Keratinocyte (primary cell): Measurements from ENCODE around the gene MCM6. TPM values are rescaled to one million over a fixed set of nuclear protein-coding genes. Genes with fewer than 3 reads are reported as not detected.

Source experiments
- DNase-seq: peaks from one replicate; pipeline ENCODE4 v3.0.0-alpha.2; 2011; ENCODE audit warnings: low read depth, missing footprints, low spot score
- FAIRE-seq: peaks from 2 replicates; lab custom pipeline; 2011; peaks lifted over from hg19 to GRCh38; lab: Jason Lieb, UNC
- H2AFZ ChIP-seq: 2 replicates; pipeline ENCODE4 v1.6.0; 2012; ENCODE audit warnings: low read length, control low read depth, inconsistent platforms; ENCODE audit not compliant: control insufficient read depth
- H3K27ac ChIP-seq: 2 replicates; pipeline ENCODE4 v1.5.1; 2011; ENCODE audit warnings: low read length; ENCODE audit not compliant: control insufficient read depth, insufficient read depth
- H3K27me3 ChIP-seq: 3 replicates; pipeline ENCODE4 v1.6.0; 2011; ENCODE audit warnings: low read length; ENCODE audit not compliant: control insufficient read depth, insufficient read depth; ENCODE audit errors: extremely low read depth
- H3K36me3 ChIP-seq, 2 experiments: 2 replicates in 1 of 2; 3 replicates in 1 of 2; pipeline ENCODE4 v1.5.1; 2011; ENCODE audit warnings: low read length in 2 of 2, mild to moderate bottlenecking in 1 of 2; ENCODE audit not compliant: control insufficient read depth in 2 of 2, insufficient read depth in 2 of 2; ENCODE audit errors: extremely low read depth in 1 of 2
- H3K4me1 ChIP-seq: 3 replicates; pipeline ENCODE4 v1.5.1; 2011; ENCODE audit warnings: low read length; ENCODE audit not compliant: control insufficient read depth, insufficient read depth; ENCODE audit errors: extremely low read depth
- H3K4me2 ChIP-seq: 3 replicates; pipeline ENCODE4 v1.6.0; 2011; ENCODE audit warnings: low read depth, low read length; ENCODE audit not compliant: control insufficient read depth, insufficient read depth; ENCODE audit errors: extremely low read depth
- H3K4me3 ChIP-seq, 3 experiments: fragments of 200-600 bp in 1 of 3; sonication (generic) in 1 of 3; 2 replicates in 2 of 3; 3 replicates in 1 of 3; pipeline ENCODE4 v1.5.1; 2011 to 2016; ENCODE audit warnings: low read length in 3 of 3, mild to moderate bottlenecking in 3 of 3, control low read depth in 2 of 3, inconsistent platforms in 1 of 3, low read depth in 1 of 3, mixed read lengths in 1 of 3, mixed run types in 1 of 3, moderate library complexity in 1 of 3; ENCODE audit not compliant: control insufficient read depth in 2 of 3, insufficient read depth in 2 of 3; ENCODE audit errors: extremely low read depth in 1 of 3
- H3K79me2 ChIP-seq: 2 replicates; pipeline ENCODE4 v1.6.0; 2012; ENCODE audit warnings: low read length; ENCODE audit not compliant: control insufficient read depth, insufficient read depth
- H3K9ac ChIP-seq: 3 replicates; pipeline ENCODE4 v1.6.0; 2011; ENCODE audit warnings: low read length; ENCODE audit not compliant: control insufficient read depth, insufficient read depth; ENCODE audit errors: extremely low read depth
- H3K9me1 ChIP-seq: 3 replicates; pipeline ENCODE4 v1.6.0; 2011; ENCODE audit warnings: low read length; ENCODE audit not compliant: control insufficient read depth, insufficient read depth; ENCODE audit errors: extremely low read depth
- H3K9me3 ChIP-seq: 2 replicates; pipeline ENCODE4 v1.5.1; 2012; ENCODE audit warnings: low read depth, low read length; ENCODE audit not compliant: control insufficient read depth
- H4K20me1 ChIP-seq: 3 replicates; pipeline ENCODE4 v1.6.0; 2011; ENCODE audit warnings: low read length; ENCODE audit not compliant: control insufficient read depth, insufficient read depth; ENCODE audit errors: extremely low read depth
- EZH2 ChIP-seq: IDR thresholded peaks from one replicate; pipeline ENCODE4 v1.6.1; 2012; ENCODE audit warnings: inconsistent platforms, mild to moderate bottlenecking, low read length, moderate library complexity
- dilution Hi-C: fragments of 300-500 bp; cut with MboI; formaldehyde crosslinking; loops from one replicate; pipeline ENCODE4 v1.7.0; 2020; ENCODE audit warnings: low sequenced_read_pairs; ENCODE audit not compliant: extremely low pct_ligation_motif_present
- polyA plus RNA-seq, 5 experiments: library from polyadenylated mRNA; depleted of rRNA in 3 of 5; stranded (reverse) in 3 of 5; stranded (forward) in 1 of 5; unstranded in 1 of 5; fragments of >200 nt; gene quantifications; 1 replicate in 1 of 5; 2 replicates in 3 of 5; 3 replicates in 1 of 5; pipeline versions ENCODE4 v1.2.1 to v1.2.3, GENCODE V29; 2011 to 2012; ENCODE audit warnings: missing spikeins in 2 of 5, low read depth in 1 of 5, low replicate concordance in 1 of 5
- TF ChIP-seq, protein P1 (sequence below), 3 experiments: IDR thresholded peaks in 1 of 3; conservative IDR thresholded peaks in 1 of 3; optimal IDR thresholded peaks in 1 of 3; 2 replicates in 2 of 3; 3 replicates in 1 of 3; pipeline versions ENCODE3 to v1.5.1; 2011; ENCODE audit warnings: low read length in 3 of 3, mild to moderate bottlenecking in 3 of 3, moderate library complexity in 2 of 3, control low read depth in 1 of 3, inconsistent platforms in 1 of 3; ENCODE audit not compliant: insufficient read depth in 2 of 3; ENCODE audit errors: extremely low read depth in 1 of 3

Gene MCM6
- polyA plus RNA-seq, 1 donor (not counting 4 experiments of a cell fraction or from before 2014, with no cell fraction given) = 23.2 TPM

DNA sequence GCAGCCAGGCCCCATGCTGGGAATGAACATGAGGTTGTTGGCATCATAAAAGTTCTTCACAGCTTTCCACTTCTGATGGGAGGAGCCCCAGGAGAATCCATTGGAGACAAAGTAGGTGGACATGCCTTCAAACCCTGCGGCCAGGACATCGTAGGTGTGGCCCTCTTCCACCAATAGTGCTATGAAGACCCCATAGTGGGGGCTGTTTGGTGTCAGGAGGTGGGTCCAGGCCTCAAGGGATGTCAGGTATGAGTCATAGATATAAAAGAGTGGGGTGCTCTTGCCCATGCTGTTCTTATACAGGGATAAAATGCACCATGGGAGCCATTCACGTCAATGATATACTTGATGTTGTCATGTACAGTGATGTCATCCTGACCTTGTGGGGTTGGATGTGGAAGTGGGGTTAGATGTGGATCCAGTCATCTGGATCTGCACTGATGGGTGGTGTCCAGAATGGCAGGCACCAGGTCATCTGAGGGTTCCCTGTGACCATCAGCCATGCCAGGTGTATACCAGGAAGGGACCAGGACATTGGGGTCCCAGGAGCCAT lies 22.1 kb upstream of the MCM6 start:
- Histone ChIP-seq H3K9me3 (no peaks in the 10 kb centered on the region), H2AFZ (no peak overlapping the region), H3K4me1 (no peaks in the 10 kb centered on the region), H3K9me1 (no peaks in the 10 kb centered on the region), H3K9ac (no peak overlapping the region), H3K27ac (no peak overlapping the region), H3K27me3 (no peaks in the 10 kb centered on the region), H4K20me1 (no peaks in the 10 kb centered on the region), H3K4me3 (no peak overlapping the region), H3K36me3 (no peaks in the 10 kb centered on the region), H3K79me2 (no peaks in the 10 kb centered on the region), H3K4me2 (no peak overlapping the region)
- FAIRE-seq (no peak), DNase-seq (no peak)
- TF ChIP-seq EZH2 = no peak
- TF ChIP-seq, protein P1, sequence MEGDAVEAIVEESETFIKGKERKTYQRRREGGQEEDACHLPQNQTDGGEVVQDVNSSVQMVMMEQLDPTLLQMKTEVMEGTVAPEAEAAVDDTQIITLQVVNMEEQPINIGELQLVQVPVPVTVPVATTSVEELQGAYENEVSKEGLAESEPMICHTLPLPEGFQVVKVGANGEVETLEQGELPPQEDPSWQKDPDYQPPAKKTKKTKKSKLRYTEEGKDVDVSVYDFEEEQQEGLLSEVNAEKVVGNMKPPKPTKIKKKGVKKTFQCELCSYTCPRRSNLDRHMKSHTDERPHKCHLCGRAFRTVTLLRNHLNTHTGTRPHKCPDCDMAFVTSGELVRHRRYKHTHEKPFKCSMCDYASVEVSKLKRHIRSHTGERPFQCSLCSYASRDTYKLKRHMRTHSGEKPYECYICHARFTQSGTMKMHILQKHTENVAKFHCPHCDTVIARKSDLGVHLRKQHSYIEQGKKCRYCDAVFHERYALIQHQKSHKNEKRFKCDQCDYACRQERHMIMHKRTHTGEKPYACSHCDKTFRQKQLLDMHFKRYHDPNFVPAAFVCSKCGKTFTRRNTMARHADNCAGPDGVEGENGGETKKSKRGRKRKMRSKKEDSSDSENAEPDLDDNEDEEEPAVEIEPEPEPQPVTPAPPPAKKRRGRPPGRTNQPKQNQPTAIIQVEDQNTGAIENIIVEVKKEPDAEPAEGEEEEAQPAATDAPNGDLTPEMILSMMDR (optimal IDR thresholded peaks at IDR 0.05 in 1 of 3, IDR thresholded peaks at IDR 0.05 in 1 of 3, conservative IDR thresholded peaks at IDR 0.05 in 1 of 3; ENCODE audit: extremely low read depth in 1 of 3, insufficient read depth in 2 of 3, low read length in 3 of 3) = no peak
- dilution Hi-C loops = no loop called here

DNA sequence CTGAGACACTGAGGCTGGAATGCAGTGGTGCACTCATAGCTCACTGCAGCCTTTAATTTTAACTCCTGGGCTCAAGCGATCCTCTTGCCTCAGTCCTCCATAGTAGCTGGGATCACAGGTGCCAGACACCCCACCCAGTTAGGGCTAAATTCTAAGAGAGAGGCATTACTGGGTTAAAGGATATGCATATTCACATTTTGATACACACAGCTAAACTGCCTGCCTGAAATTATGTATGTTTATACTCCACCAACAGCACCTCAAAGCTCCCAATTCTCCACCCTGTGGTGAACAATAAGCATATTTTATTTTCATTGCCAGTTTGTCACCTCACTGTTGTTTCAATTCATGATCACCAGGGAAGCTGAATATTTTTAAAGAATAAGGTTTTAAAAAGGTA lies 18.7 kb upstream of the MCM6 start:
- no peak overlapping the region for H3K9ac ChIP-seq
- H2AFZ ChIP-seq = no peak overlapping the region
- TF ChIP-seq EZH2 = no peak
- TF ChIP-seq, protein P1 (optimal IDR thresholded peaks at IDR 0.05 in 1 of 3, IDR thresholded peaks at IDR 0.05 in 1 of 3, conservative IDR thresholded peaks at IDR 0.05 in 1 of 3; ENCODE audit: extremely low read depth in 1 of 3, insufficient read depth in 2 of 3, low read length in 3 of 3) = no peak
- H3K27ac ChIP-seq = no peak overlapping the region
- dilution Hi-C loops = no loop called here
- H3K9me3 ChIP-seq = no peaks in the 10 kb centered on the region
- H3K4me1 ChIP-seq = no peaks in the 10 kb centered on the region
- H3K4me3 ChIP-seq = no peak overlapping the region
- no peaks in the 10 kb centered on the region for H3K9me1 ChIP-seq
- no peak for FAIRE-seq
- no peaks in the 10 kb centered on the region for H4K20me1 ChIP-seq
- no peaks in the 10 kb centered on the region for H3K79me2 ChIP-seq
- no peak for DNase-seq
- no peaks in the 10 kb centered on the region for H3K27me3 ChIP-seq
- H3K4me2 ChIP-seq = no peak overlapping the region
- H3K36me3 ChIP-seq = no peaks in the 10 kb centered on the region
